CD4-positive, alpha-beta T cell (primary cell): ENCODE data around the gene MRPL55. TPM values are rescaled to one million over a fixed set of nuclear protein-coding genes. Genes with fewer than 3 reads are reported as not detected.

Source experiments
- ATAC-seq: fragments of 200-7000 bp; cut with Tn5 transposase; one replicate; pipeline ENCODE4 v1.10.0; 2022; ENCODE audit warnings: mild to moderate bottlenecking; ENCODE audit not compliant: poor library complexity
- CTCF ChIA-PET: fragments of 350-600 bp; sonication (Branson Sonifier 250); formaldehyde crosslinking; loops from one replicate; lab custom pipeline; 2021; ENCODE audit warnings: antibody characterized with exemption, inconsistent platforms; lab: Charles Lee
- POLR2A ChIA-PET: fragments of 350-600 bp; sonication (Branson Sonifier 250); formaldehyde crosslinking; loops from one replicate; lab custom pipeline; 2021; ENCODE audit warnings: antibody characterized with exemption, inconsistent platforms; lab: Charles Lee
- DNase-seq, 14 experiments: peaks; one replicate each; pipeline ENCODE4 v3.0.0-alpha.2; 2013 to 2020; ENCODE audit warnings: mixed read lengths in 2 of 14
- H3K27ac ChIP-seq, 2 donors: one replicate each; pipeline versions ENCODE4 v1.5.1 to v1.7.0; 2013; ENCODE audit warnings: low read length in 2 of 2, low read depth in 1 of 2, mild to moderate bottlenecking in 1 of 2
- H3K27me3 ChIP-seq, 2 experiments: 1 replicate in 1 of 2; 2 replicates in 1 of 2; pipeline versions ENCODE4 v1.6.1 to v1.7.0; 2013; ENCODE audit warnings: low read length in 2 of 2, control low read depth in 1 of 2, mild to moderate bottlenecking in 1 of 2, moderate library complexity in 1 of 2; ENCODE audit not compliant: insufficient read depth in 2 of 2, control insufficient read depth in 1 of 2
- H3K36me3 ChIP-seq: one replicate; pipeline ENCODE4 v1.6.1; 2013; ENCODE audit warnings: low read length, control low read depth; ENCODE audit not compliant: insufficient read depth
- H3K4me1 ChIP-seq: one replicate; pipeline ENCODE4 v1.6.1; 2013; ENCODE audit warnings: low read length, control low read depth; ENCODE audit not compliant: insufficient read depth
- H3K4me3 ChIP-seq: one replicate; pipeline ENCODE4 v1.5.1; 2013; ENCODE audit warnings: mild to moderate bottlenecking, low read length, moderate library complexity
- H3K9me3 ChIP-seq, 2 experiments: 1 replicate in 1 of 2; 2 replicates in 1 of 2; pipeline versions ENCODE4 v1.6.1 to v1.7.0; 2013; ENCODE audit warnings: low read length in 2 of 2, mild to moderate bottlenecking in 2 of 2, control low read depth in 1 of 2, moderate library complexity in 1 of 2; ENCODE audit not compliant: control insufficient read depth in 1 of 2, insufficient read depth in 1 of 2
- H3K27ac Mint-ChIP-seq: one replicate; pipeline ENCODE4 v1.8.0; 2020; ENCODE audit warnings: mixed read lengths
- H3K27me3 Mint-ChIP-seq: one replicate; pipeline ENCODE4 v1.8.0; 2021; ENCODE audit warnings: mixed read lengths
- H3K36me3 Mint-ChIP-seq: one replicate; pipeline ENCODE4 v1.8.0; 2021; ENCODE audit warnings: low read depth, mixed read lengths
- H3K4me1 Mint-ChIP-seq: one replicate; pipeline ENCODE4 v1.8.0; 2021; ENCODE audit warnings: low read depth, mixed read lengths
- H3K4me3 Mint-ChIP-seq: one replicate; pipeline ENCODE4 v1.8.0; 2020; ENCODE audit warnings: mild to moderate bottlenecking, mixed read lengths
- H3K9me3 Mint-ChIP-seq: one replicate; pipeline ENCODE4 v1.8.0; 2020; ENCODE audit warnings: mixed read lengths
- CTCF ChIP-seq: fragments of 200-600 bp; IDR thresholded peaks from one replicate; pipeline ENCODE4 v1.8.0; 2022; ENCODE audit warnings: antibody characterized with exemption, mild to moderate bottlenecking
- intact Hi-C, 2 experiments: fragments of 100-400 bp; cut with DNase I in 1 of 2; cut with micrococcal nuclease in 1 of 2; formaldehyde crosslinking; loops; one replicate each; pipeline versions ENCODE4 v1.15.1 to v1.9.0; 2023 to 2025; cut with DNase I, micrococcal nuclease
- total RNA-seq, 174 experiments: library from RNA in 2 of 174; stranded (reverse) in 2 of 174; gene quantifications; one replicate each; pipeline ENCODE4 v1.2.3 and lab custom pipeline; 2021 to 2026

Gene MRPL55
- total RNA-seq, 2 experiments from 2014 or later = 120 to 128 TPM

DNA sequence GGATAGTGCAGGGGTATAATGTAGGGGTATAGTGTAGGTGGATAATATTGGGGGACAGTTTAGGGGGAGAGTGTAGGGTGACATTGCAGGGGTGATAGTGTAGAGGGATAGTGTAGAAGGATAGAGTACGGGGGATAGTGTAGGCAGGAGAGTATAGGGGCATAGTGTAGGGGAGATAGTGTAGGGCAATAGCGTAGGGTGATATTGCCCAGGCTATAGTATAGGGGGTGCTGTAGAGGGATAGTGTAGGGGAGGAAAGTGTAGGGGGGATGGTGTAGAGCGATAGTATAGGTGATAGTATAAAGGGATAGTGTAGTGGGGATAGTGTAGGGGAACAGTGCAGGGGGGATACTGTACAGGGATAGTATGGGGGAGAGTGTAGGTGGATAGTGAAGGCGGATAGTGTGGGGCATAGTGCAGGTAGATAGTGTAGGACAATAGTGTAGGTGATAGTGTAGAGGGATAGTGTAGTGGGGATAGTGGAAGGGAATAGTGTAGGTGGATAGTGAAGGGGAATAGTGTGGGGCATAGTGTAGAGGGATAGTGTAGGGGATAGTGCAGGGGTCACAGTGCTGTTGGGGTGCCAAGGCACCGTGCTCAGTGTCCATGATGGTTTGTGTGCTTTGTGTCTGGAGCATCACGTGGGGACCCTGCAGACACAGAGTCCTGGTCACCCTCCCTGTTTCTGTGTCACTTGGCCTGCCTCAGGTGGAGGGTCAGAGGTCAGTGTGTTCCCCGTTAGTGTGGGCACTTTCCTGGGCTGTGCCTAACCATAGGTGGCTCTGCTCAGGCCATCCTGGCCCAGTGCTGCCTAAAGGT is 37.1 kb downstream of the MRPL55 start:
- Mint-ChIP-seq H3K27ac (no peak overlapping the region), H3K4me1 (peaks cover 7% of the 10 kb centered on the region), H3K27me3 (no peaks in the 10 kb centered on the region), H3K36me3 (no peaks in the 10 kb centered on the region), H3K9me3 (no peaks in the 10 kb centered on the region), H3K4me3 (no peak overlapping the region)
- Histone ChIP-seq H3K36me3 (no peaks in the 10 kb centered on the region), H3K4me1 (no peaks in the 10 kb centered on the region), H3K9me3 (no peaks in the 10 kb centered on the region), H3K4me3 (no peak overlapping the region), H3K27me3 (peaks cover 1 to 18% of the 10 kb centered on the region in 2 experiments), H3K27ac (no peak overlapping the region)
- TF ChIP-seq CTCF = no peak
- intact Hi-C loops = no loop called here
- ChIA-PET POLR2A (no interaction called here), CTCF (no interaction called here)
- no peak for ATAC-seq
- no peak for DNase-seq

DNA sequence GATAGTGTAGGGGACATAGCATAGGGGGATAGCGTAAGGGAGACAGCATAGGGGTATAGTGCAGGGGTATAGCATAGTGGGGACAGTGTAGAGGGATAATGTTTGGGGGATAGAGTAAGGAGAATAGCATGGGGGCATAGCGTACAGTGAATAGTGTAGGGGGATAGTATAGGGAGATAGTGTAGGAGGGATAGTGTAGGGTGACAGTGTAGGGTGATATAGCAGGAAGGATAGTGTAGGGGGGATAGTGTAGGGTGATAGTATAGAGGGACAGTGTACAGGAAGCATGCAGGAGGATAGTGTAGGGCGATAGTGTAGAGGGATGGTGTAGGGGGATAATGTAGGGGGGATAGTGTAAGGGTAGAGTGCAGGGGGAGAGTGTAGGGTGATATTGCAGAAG is 38.2 kb downstream of the MRPL55 start:
- ChIA-PET POLR2A (no interaction called here), CTCF (no interaction called here)
- no peaks in the 10 kb centered on the region for H3K9me3 ChIP-seq
- Mint-ChIP-seq H3K4me1 (peaks cover 5% of the 10 kb centered on the region), H3K27me3 (peaks cover 10% of the 10 kb centered on the region), H3K36me3 (no peaks in the 10 kb centered on the region), H3K27ac (no peak overlapping the region), H3K9me3 (no peaks in the 10 kb centered on the region), H3K4me3 (no peak overlapping the region)
- no peaks in the 10 kb centered on the region for H3K4me1 ChIP-seq
- H3K27me3 ChIP-seq = peaks cover 11 to 30% of the 10 kb centered on the region in 2 experiments
- H3K27ac ChIP-seq = no peak overlapping the region
- no peak overlapping the region for H3K4me3 ChIP-seq
- DNase-seq = no peak
- intact Hi-C loops = no loop called here
- no peak for ATAC-seq
- H3K36me3 ChIP-seq = no peaks in the 10 kb centered on the region
- TF ChIP-seq CTCF = no peak

DNA sequence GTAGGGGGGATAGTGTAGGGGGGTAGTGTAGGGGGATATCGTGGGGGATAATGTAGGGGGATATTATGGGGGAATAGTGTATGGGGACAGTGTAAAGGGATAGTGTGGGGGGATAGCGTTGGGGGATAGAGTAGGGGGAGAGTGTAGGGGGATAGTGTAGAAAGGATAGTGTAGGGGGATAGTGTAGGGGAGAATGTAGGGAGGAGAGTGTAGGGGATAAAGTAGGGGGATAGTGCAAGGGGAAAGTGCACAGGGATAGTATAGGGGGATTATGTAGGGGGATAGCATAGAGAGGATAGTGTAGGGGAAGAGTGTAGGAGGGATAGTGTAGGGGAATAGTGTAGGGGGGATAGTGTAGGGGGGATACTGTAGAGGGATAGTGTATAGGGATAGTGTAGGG is 38.9 kb downstream of the MRPL55 start:
- H3K27me3 Mint-ChIP-seq = peaks cover 16% of the 10 kb centered on the region
- H3K9me3 ChIP-seq = peaks cover 0 to 3% of the 10 kb centered on the region in 2 experiments
- CTCF ChIA-PET = no interaction called here

More for the DNA sequence above, 38.9 kb downstream of the MRPL55 start:
- Histone ChIP-seq H3K36me3 (no peaks in the 10 kb centered on the region), H3K4me1 (no peaks in the 10 kb centered on the region), H3K27ac (no peak overlapping the region), H3K27me3 (peaks cover 18 to 36% of the 10 kb centered on the region in 2 experiments), H3K4me3 (no peak overlapping the region)
- peaks cover 5% of the 10 kb centered on the region for H3K4me1 Mint-ChIP-seq
- H3K4me3 Mint-ChIP-seq = no peak overlapping the region
- TF ChIP-seq CTCF = no peak
- H3K27ac Mint-ChIP-seq = no peak overlapping the region
- DNase-seq (no peak), ATAC-seq (no peak)
- H3K9me3 Mint-ChIP-seq = no peaks in the 10 kb centered on the region
- intact Hi-C loops = no loop called here
- POLR2A ChIA-PET = no interaction called here
- no peaks in the 10 kb centered on the region for H3K36me3 Mint-ChIP-seq
